K562 (cell line): ENCODE measurements around the gene COPE. TPM values are rescaled to one million over a fixed set of nuclear protein-coding genes. Genes with fewer than 3 reads are reported as not detected.

Source experiments
- ATAC-seq: fragments of 200-7000 bp; cut with Tn5 transposase; 3 replicates; pipeline ENCODE4 v1.9.1; 2020; ENCODE audit warnings: moderate library complexity
- BruUV-seq: library from RNA; stranded (reverse); fragments of 400-500 nt; replicated peaks from 2 replicates; lab custom pipeline; 2021; lab: Mats Ljungman, UMichigan
- CTCF ChIA-PET: fragments of 300-600 bp; formaldehyde crosslinking; extraction: SDS; loops from one replicate; lab custom pipeline; 2021; ENCODE audit warnings: low intra/inter-chr PET ratio; lab: Yijun Ruan, JAX
- POLR2A ChIA-PET: fragments of 300-600, 350-650 bp; sonication (Branson Sonifier 250); formaldehyde crosslinking; extraction: SDS; loops from one replicate; lab custom pipeline; 2021; ENCODE audit warnings: antibody characterized with exemption, inconsistent platforms; lab: Yijun Ruan, JAX
- DNase-seq, 4 experiments: peaks; one replicate each; pipeline versions ENCODE4 v3.0.0 to v3.0.0-alpha.2; 2011 to 2018; ENCODE audit warnings: low spot score in 3 of 4, mixed read lengths in 3 of 4; ENCODE audit errors: extremely low read depth in 1 of 4
- FAIRE-seq: peaks from 2 replicates; lab custom pipeline; 2011; peaks lifted over from hg19 to GRCh38; lab: Jason Lieb, UNC
- H2AFZ ChIP-seq: 2 replicates; pipeline ENCODE4 v1.6.0; 2011; ENCODE audit warnings: low read depth, low read length, control low read depth, inconsistent platforms
- H3K27ac ChIP-seq: fragments of 200-600 bp; 3 replicates; pipeline ENCODE4 v1.8.0; 2011; ENCODE audit warnings: low read depth, mild to moderate bottlenecking, control low read depth, inconsistent platforms, low read length, moderate library complexity, mixed read lengths; ENCODE audit errors: extremely low read depth
- H3K27me3 ChIP-seq, 2 experiments: fragments of 300-600 bp in 1 of 2; 2 replicates in 1 of 2; 3 replicates in 1 of 2; pipeline versions ENCODE4 v1.6.0 to v1.8.0; 2011; ENCODE audit warnings: inconsistent platforms in 2 of 2, low read length in 2 of 2, mild to moderate bottlenecking in 1 of 2, mixed read lengths in 1 of 2, moderate library complexity in 1 of 2; ENCODE audit not compliant: control insufficient read depth in 2 of 2, insufficient read depth in 2 of 2
- H3K36me3 ChIP-seq: fragments of 300-600 bp; 3 replicates; pipeline ENCODE4 v1.8.0; 2011; ENCODE audit warnings: mild to moderate bottlenecking, low read length, inconsistent platforms; ENCODE audit not compliant: control insufficient read depth, insufficient read depth
- H3K4me1 ChIP-seq, 2 experiments: fragments of 200-600 bp in 1 of 2; replicated peaks in 1 of 2; 2 replicates in 1 of 2; 3 replicates in 1 of 2; pipeline versions ENCODE4 v1.5.1 to v1.8.0; 2011; ENCODE audit warnings: inconsistent platforms in 2 of 2, low read length in 2 of 2, mild to moderate bottlenecking in 1 of 2, mixed read lengths in 1 of 2, moderate library complexity in 1 of 2; ENCODE audit not compliant: control insufficient read depth in 2 of 2, insufficient read depth in 2 of 2
- H3K4me2 ChIP-seq: 2 replicates; pipeline ENCODE4 v1.6.1; 2011; ENCODE audit warnings: low read length, control low read depth, inconsistent platforms, mixed read lengths; ENCODE audit not compliant: insufficient read depth
- H3K4me3 ChIP-seq: fragments of 200-600 bp; sonication (generic), shearing (Covaris generic); 2 replicates; pipeline ENCODE4 v1.5.1; 2016; ENCODE audit warnings: control low read depth, inconsistent platforms
- H3K79me2 ChIP-seq: fragments of 200-600 bp; 3 replicates; pipeline ENCODE4 v1.8.0; 2011; ENCODE audit warnings: low read length, inconsistent platforms; ENCODE audit not compliant: control insufficient read depth, insufficient read depth
- H3K9ac ChIP-seq, 2 experiments: 2 replicates each; pipeline versions ENCODE4 v1.6.0 to v1.6.1; 2011; ENCODE audit warnings: low read depth in 2 of 2, low read length in 2 of 2, control low read depth in 1 of 2, inconsistent platforms in 1 of 2, mild to moderate bottlenecking in 1 of 2, mixed read lengths in 1 of 2; ENCODE audit not compliant: insufficient read depth in 1 of 2
- H3K9me1 ChIP-seq: one replicate; pipeline ENCODE4 v1.6.0; 2011; ENCODE audit warnings: inconsistent platforms, mild to moderate bottlenecking, low read length, moderate library complexity; ENCODE audit not compliant: control insufficient read depth, insufficient read depth
- H3K9me3 ChIP-seq: replicated peaks from 2 replicates; pipeline ENCODE4 v1.5.1; 2011; ENCODE audit warnings: low read depth, low read length, inconsistent platforms; ENCODE audit not compliant: control insufficient read depth, insufficient read depth
- H4K20me1 ChIP-seq: replicated peaks from 2 replicates; pipeline ENCODE4 v1.6.1; 2011; ENCODE audit warnings: low read length, inconsistent platforms, mixed read lengths; ENCODE audit not compliant: control insufficient read depth, insufficient read depth
- CBFB ChIP-seq: sonication (generic); formaldehyde crosslinking; IDR thresholded peaks from 2 replicates; pipeline ENCODE4 v1.4.0; 2020; ENCODE audit warnings: mild to moderate bottlenecking, missing genetic modification reagents
- NCOA4 ChIP-seq: fragments of 450-650 bp; IDR thresholded peaks from 2 replicates; pipeline ENCODE4 v1.6.1; 2018; ENCODE audit warnings: mild to moderate bottlenecking; ENCODE audit not compliant: partially characterized antibody
- NEUROD1 ChIP-seq: fragments of 150-350 bp; IDR thresholded peaks from 2 replicates; pipeline ENCODE4 v1.6.1; 2014; ENCODE audit warnings: borderline replicate concordance, low read length, low read depth; ENCODE audit not compliant: partially characterized antibody
- USF1 ChIP-seq: sonication (generic); formaldehyde crosslinking; IDR thresholded peaks from 2 replicates; pipeline ENCODE4 v1.9.0; 2022; ENCODE audit warnings: mild to moderate bottlenecking, missing genetic modification reagents
- ZNF699 ChIP-seq: fragments of 250-450 bp; sonication (Bioruptor Pico); IDR thresholded peaks from 2 replicates; pipeline ENCODE4 v1.8.0; 2021; ENCODE audit warnings: mild to moderate bottlenecking, moderate library complexity; ENCODE audit not compliant: insufficient replicate concordance
- WGBS: fragments of 100-300 bp; shearing (Covaris generic); methylation state at CpG from one replicate; pipeline ENCODE4 v1.1.6; 2016; ENCODE audit warnings: low coverage, mixed read lengths; ENCODE audit not compliant: insufficient coverage; ENCODE audit errors: missing lambda C conversion rate; 5-methylcytosine and 5-hydroxymethylcytosine counted together
- in situ Hi-C: fragments of 300-500 bp; cut with MboI; formaldehyde crosslinking; loops from 4 replicates; pipeline ENCODE4 v1.15.0; 2018; ENCODE audit warnings: inconsistent platforms, mixed read lengths
- intact Hi-C: fragments of 100-400 bp; cut with micrococcal nuclease; formaldehyde crosslinking; loops from 2 replicates; pipeline ENCODE4 v1.14.2; 2022
- polyA plus RNA-seq, 8 experiments: library from polyadenylated mRNA; depleted of rRNA in 4 of 8; stranded (reverse) in 5 of 8; unstranded in 3 of 8; fragments of >200 nt; fragmentation: Nextera tagmentation in 2 of 8; fragmentation: Illumina TruSeq in 1 of 8; extraction: Ambion mirVana in 2 of 8; extraction: Trizol in 1 of 8; gene quantifications; 2 replicates each; pipeline versions ENCODE4 v1.2.1 to v1.2.3, GENCODE V29; 2011 to 2014; ENCODE audit warnings: inconsistent platforms in 1 of 8, missing spikeins in 1 of 8
- total RNA-seq, 7 experiments: library from RNA; depleted of rRNA in 6 of 7; stranded (reverse); fragments of >200 nt in 6 of 7; fragmentation: Illumina TruSeq in 2 of 7; extraction: Trizol in 2 of 7; gene quantifications; 2 replicates each; pipeline versions ENCODE4 v1.2.1 to v1.2.3, GENCODE V29; 2011 to 2021; ENCODE audit warnings: low replicate concordance in 1 of 7

COPE gene
- total and polyA plus RNA-seq, 9 of the 15 experiments (the other 6 are each of a cell fraction or from before 2014, with no cell fraction given): 5.8 to 273 (median 147) TPM

GRCh38 chr19:18920400-18920799, 1.2 kb upstream of the COPE start:
- no peaks in the 10 kb centered on the region for H3K9me1 ChIP-seq
- H3K4me3 ChIP-seq: peak overlapping the region; percentile 95
- intact Hi-C loops (no loop called here), in situ Hi-C loops (no loop called here)
- H4K20me1 ChIP-seq: peaks cover 4% of the 10 kb centered on the region; the same call in 1 of the 2 replicates
- H3K36me3 ChIP-seq: peaks cover 57% of the 10 kb centered on the region; the same call in 2 of the 3 replicates
- no peak for ATAC-seq
- H3K27me3 ChIP-seq: no peaks in the 10 kb centered on the region
- peaks cover 8 to 23% of the 10 kb centered on the region in 2 experiments; a peak in 4 of 5 replicates for H3K4me1 ChIP-seq
- H3K9me3 ChIP-seq: no peaks in the 10 kb centered on the region
- 11% methylated on average over 8 of the region's 9 CpGs for WGBS
- H3K79me2 ChIP-seq: peaks cover 52% of the 10 kb centered on the region
- DNase-seq: no peak
- BruUV-seq: no TSS peak
- POLR2A ChIA-PET: interaction anchor here (0.6 to 3.0 kb wide), 3 partner anchors 9 to 281 kb away, joined by 3 to 34 read pairs (median 4); no protein-coding TSS in a partner anchor
- FAIRE-seq: no peak
- peak overlapping the region; percentile 75 to 98 for H3K9ac ChIP-seq
- CTCF ChIA-PET: no interaction called here
- TF ChIP-seq NCOA4 (no peak), ZNF699 (no peak), CBFB (CRISPR knock-in tag) (0 out of 2 replicates have a peak, but pooled peaks have one; percentile 52), NEUROD1 (no peak), USF1 (CRISPR knock-in tag) (0 out of 2 replicates have a peak, but pooled peaks have one; percentile 14)
- H2AFZ ChIP-seq: no peak overlapping the region
- peak overlapping the region; percentile 74; the same call in 2 of the 3 replicates for H3K27ac ChIP-seq
- H3K4me2 ChIP-seq: peak overlapping the region; percentile 95
